Neutrophil (primary cell): ENCODE measurements around the gene ADGRG1.

ENCODE experiments used
- H3K27ac ChIP-seq: fragments of 200-600 bp; sonication (generic); 2 replicates; pipeline ENCODE4 v1.5.1; 2016; ENCODE audit warnings: mild to moderate bottlenecking, moderate library complexity
- H3K27me3 ChIP-seq: fragments of 200-600 bp; sonication (generic); 2 replicates; pipeline ENCODE4 v1.6.0; 2016; ENCODE audit warnings: mild to moderate bottlenecking
- H3K36me3 ChIP-seq: fragments of 200-600 bp; sonication (generic); 2 replicates; pipeline ENCODE4 v1.5.1; 2017
- H3K4me1 ChIP-seq, 2 experiments: fragments of 200-600 bp in 1 of 2; sonication (generic) in 1 of 2; 1 replicate in 1 of 2; 2 replicates in 1 of 2; pipeline versions ENCODE4 v1.5.1 to v1.6.1; 2013 to 2016; ENCODE audit warnings: low read depth in 1 of 2, low read length in 1 of 2, mild to moderate bottlenecking in 1 of 2, moderate library complexity in 1 of 2; ENCODE audit not compliant: control insufficient read depth in 1 of 2, insufficient read depth in 1 of 2
- H3K4me3 ChIP-seq, 2 experiments: fragments of 200-600 bp in 1 of 2; sonication (generic) in 1 of 2; 1 replicate in 1 of 2; 2 replicates in 1 of 2; pipeline ENCODE4 v1.5.1; 2013 to 2016; ENCODE audit warnings: low read depth in 1 of 2, low read length in 1 of 2, mild to moderate bottlenecking in 1 of 2, moderate library complexity in 1 of 2
- H3K9me3 ChIP-seq: fragments of 200-600 bp; sonication (generic); 2 replicates; pipeline ENCODE4 v1.5.1; 2016
- TF ChIP-seq, protein P1 (sequence below): fragments of 200-600 bp; sonication (generic); IDR thresholded peaks from 2 replicates; pipeline ENCODE4 v1.5.1; 2016; ENCODE audit warnings: antibody characterized with exemption

ADGRG1 gene

DNA sequence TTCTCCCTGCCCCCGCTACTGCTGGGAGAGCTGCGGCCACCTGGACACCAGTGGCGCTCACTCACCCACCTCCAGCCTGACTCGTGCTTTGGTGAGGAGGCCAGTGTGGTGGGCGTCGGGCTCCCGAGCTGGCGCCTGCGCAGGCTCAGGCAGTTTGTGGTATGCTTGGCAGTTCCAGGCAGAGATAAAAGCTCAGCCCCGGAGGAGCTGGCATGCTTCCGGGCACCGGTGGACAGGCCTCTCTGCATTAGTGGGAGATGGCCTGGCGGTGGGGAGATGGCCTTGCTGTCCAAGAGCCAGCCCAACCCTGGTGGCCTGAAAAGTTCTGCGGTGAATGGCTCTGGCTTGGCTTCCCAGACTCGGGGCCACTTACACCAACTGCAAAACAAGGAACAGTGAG, 4.1 kb downstream of the ADGRG1 start:
- Histone ChIP-seq H3K4me3 (no peak overlapping the region), H3K4me1 (peaks cover 0 to 8% of the 10 kb centered on the region in 2 experiments), H3K9me3 (no peaks in the 10 kb centered on the region), H3K27ac (no peak overlapping the region), H3K36me3 (no peaks in the 10 kb centered on the region), H3K27me3 (peaks cover 88% of the 10 kb centered on the region)
- TF ChIP-seq, protein P1, sequence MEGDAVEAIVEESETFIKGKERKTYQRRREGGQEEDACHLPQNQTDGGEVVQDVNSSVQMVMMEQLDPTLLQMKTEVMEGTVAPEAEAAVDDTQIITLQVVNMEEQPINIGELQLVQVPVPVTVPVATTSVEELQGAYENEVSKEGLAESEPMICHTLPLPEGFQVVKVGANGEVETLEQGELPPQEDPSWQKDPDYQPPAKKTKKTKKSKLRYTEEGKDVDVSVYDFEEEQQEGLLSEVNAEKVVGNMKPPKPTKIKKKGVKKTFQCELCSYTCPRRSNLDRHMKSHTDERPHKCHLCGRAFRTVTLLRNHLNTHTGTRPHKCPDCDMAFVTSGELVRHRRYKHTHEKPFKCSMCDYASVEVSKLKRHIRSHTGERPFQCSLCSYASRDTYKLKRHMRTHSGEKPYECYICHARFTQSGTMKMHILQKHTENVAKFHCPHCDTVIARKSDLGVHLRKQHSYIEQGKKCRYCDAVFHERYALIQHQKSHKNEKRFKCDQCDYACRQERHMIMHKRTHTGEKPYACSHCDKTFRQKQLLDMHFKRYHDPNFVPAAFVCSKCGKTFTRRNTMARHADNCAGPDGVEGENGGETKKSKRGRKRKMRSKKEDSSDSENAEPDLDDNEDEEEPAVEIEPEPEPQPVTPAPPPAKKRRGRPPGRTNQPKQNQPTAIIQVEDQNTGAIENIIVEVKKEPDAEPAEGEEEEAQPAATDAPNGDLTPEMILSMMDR: no peak

DNA sequence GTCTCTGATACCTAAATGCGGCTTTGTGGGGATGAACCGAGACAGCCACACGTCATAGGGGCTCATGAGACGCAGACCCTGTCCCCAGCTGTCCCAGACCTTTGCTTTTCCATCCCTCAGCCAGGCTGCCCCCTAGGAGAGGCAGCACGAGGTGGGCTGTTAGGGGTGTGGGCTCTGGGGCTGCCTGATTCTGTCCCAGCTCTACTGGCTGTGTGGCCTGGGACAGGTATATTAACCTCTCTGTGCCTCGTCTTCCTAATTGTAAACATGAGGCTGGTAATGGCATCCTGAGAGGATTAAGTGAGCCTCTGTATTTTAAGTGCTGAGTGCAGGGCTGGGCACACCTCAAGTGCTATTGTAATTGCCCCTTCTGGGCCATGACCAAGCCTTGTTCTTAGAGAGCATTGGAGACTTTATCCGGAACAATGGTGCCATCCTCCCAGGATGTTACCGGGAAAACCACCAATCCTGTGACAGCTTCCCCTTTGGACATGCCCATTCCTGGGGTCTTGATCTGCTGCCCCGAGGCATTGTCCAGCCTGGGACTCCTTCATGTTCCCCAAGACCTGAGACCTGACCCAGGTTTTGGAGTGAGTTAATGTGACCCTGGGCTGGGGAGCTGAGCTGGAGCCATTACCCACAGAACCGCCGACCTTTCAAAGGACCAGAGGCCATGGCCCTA, 5.1 kb downstream of the ADGRG1 start:
- no peak overlapping the region for H3K4me3 ChIP-seq
- no peaks in the 10 kb centered on the region for H3K36me3 ChIP-seq
- peaks cover 88% of the 10 kb centered on the region for H3K27me3 ChIP-seq
- TF ChIP-seq, protein P1: no peak
- H3K4me1 ChIP-seq: peaks cover 0 to 10% of the 10 kb centered on the region in 2 experiments
- H3K27ac ChIP-seq: no peak overlapping the region
- H3K9me3 ChIP-seq: no peaks in the 10 kb centered on the region

DNA sequence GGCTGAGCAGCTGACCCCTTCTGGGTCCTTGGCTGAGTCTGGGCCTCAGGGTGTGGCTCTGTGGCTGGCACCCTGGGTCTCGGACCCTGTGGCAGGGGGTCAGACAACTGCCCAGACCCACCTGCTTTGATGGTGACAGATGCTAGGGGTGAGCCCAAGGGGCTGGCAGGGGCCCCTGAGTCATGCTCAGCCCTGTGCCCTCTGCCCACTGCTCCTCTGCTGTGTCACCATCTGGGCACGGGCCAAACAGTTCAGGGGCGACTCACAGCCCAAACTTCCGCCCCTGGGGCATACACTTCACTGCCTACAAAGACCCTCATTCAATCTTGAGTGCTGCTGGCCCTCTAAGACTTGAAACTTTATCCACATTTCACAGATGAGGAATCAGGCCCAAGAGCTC, 5.7 kb downstream of the ADGRG1 start:
- Histone ChIP-seq H3K36me3 (no peaks in the 10 kb centered on the region), H3K4me3 (no peak overlapping the region), H3K27ac (no peak overlapping the region), H3K9me3 (no peaks in the 10 kb centered on the region), H3K27me3 (peaks cover 87% of the 10 kb centered on the region), H3K4me1 (peaks cover 0 to 10% of the 10 kb centered on the region in 2 experiments)
- TF ChIP-seq, protein P1: no peak

DNA sequence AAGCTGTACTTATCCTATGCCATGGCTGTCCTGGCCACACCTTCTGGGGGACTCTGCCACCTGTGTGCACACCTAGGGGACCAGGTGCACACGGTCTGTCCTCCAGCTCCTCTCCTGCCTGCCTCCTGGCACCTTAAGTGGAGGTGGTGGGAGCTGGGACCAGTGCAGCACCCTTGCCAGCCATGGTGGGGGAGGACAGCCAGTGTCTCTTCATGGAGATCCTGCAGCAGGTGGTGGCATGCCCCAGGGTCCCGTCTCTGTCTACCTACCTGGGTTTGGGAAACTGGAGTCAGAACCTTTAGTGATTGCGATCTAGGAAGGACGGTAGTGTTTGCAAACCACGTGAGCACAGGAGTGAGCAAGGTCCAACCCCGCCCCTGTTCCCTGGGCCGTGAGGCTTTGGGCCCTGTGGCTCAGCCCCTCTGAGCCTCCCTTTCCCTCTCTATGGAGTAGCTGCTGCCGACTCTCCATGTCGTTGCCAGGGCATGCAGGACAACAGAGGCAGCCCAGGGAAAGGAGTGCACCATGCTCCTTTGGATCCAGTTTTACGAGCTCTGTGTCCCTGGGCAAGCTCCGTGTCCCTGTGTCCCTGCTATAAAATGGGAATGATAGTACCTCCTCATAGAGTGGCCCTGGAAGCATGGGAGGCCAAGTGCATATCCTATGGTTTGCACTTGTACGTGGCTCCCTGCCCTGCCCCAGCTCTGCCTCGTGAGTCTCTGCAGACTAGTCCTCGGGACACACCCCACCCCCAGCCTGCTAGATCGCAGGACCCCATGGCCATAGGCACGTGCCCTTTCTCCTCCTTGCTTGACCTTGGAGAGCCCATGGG, 7.1 kb downstream of the ADGRG1 start:
- Histone ChIP-seq H3K36me3 (no peaks in the 10 kb centered on the region), H3K27me3 (peaks cover 87% of the 10 kb centered on the region), H3K27ac (no peak overlapping the region), H3K9me3 (no peaks in the 10 kb centered on the region), H3K4me1 (peaks cover 0 to 10% of the 10 kb centered on the region in 2 experiments), H3K4me3 (no peak overlapping the region)
- TF ChIP-seq, protein P1: no peak

DNA sequence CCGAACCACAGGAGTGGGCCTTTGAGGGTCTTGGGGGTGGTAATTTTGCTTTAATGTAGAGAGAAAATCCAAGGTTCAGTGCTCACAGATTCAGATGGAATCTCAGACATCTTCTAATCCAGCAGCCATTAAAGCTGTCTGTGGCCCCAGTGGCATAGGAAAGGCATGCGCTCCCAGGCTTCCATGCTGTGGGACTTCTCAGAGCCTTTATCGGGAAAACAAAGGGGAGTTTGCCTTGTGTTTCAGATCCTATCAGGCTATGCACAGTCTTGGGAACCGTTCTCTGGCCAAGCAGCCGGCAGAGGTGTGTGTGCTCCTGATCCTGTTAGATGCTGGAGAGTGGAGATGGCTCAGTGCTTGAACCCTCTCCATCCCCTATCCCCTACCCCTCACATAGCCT, 7.8 kb downstream of the ADGRG1 start:
- H3K9me3 ChIP-seq: no peaks in the 10 kb centered on the region
- H3K27me3 ChIP-seq: peaks cover 87% of the 10 kb centered on the region
- H3K27ac ChIP-seq: no peak overlapping the region
- H3K4me1 ChIP-seq: peaks cover 0 to 10% of the 10 kb centered on the region in 2 experiments
- TF ChIP-seq, protein P1: no peak
- no peak overlapping the region for H3K4me3 ChIP-seq
- H3K36me3 ChIP-seq: no peaks in the 10 kb centered on the region
